GM23338 (cell line): Measurements from ENCODE around the gene TBC1D5. TPM values are rescaled to one million over a fixed set of nuclear protein-coding genes. Genes with fewer than 3 reads are reported as not detected.

Source experiments
- ATAC-seq: fragments of 200-7000 bp; cut with Tn5 transposase; 3 replicates; pipeline ENCODE4 v1.9.1; 2020
- DNase-seq: peaks from one replicate; pipeline ENCODE4 v3.0.0-alpha.2; 2015; ENCODE audit warnings: low spot score
- H2AFZ ChIP-seq: fragments of 200-600 bp; sonication (generic); 2 replicates; pipeline ENCODE4 v1.8.0; 2016; ENCODE audit warnings: antibody characterized with exemption, mild to moderate bottlenecking, moderate library complexity
- H3F3A ChIP-seq: fragments of 200-600 bp; sonication (generic); replicated peaks from 2 replicates; pipeline ENCODE4 v1.8.0; 2017; ENCODE audit warnings: antibody characterized with exemption, mixed run types, low read depth
- H3K27ac ChIP-seq: fragments of 200-600 bp; sonication (generic); 2 replicates; pipeline ENCODE4 v1.6.1; 2016; ENCODE audit warnings: low read depth
- H3K27me3 ChIP-seq: fragments of 200-600 bp; sonication (generic); 2 replicates; pipeline ENCODE4 v1.8.0; 2016; ENCODE audit warnings: mild to moderate bottlenecking, mixed run types, moderate library complexity; ENCODE audit not compliant: insufficient read depth
- H3K36me3 ChIP-seq: fragments of 200-600 bp; sonication (generic); 2 replicates; pipeline ENCODE4 v1.8.0; 2016; ENCODE audit warnings: mild to moderate bottlenecking; ENCODE audit not compliant: insufficient read depth
- H3K4me1 ChIP-seq: fragments of 200-600 bp; sonication (generic); 2 replicates; pipeline ENCODE4 v1.8.0; 2016; ENCODE audit warnings: mild to moderate bottlenecking, moderate library complexity; ENCODE audit not compliant: insufficient read depth
- H3K4me2 ChIP-seq: fragments of 200-600 bp; sonication (generic); 2 replicates; pipeline ENCODE4 v1.7.1; 2017; ENCODE audit warnings: mixed run types
- H3K4me3 ChIP-seq: fragments of 200-600 bp; sonication (generic); 2 replicates; pipeline ENCODE4 v1.6.1; 2016; ENCODE audit warnings: mixed run types
- H3K79me2 ChIP-seq: fragments of 200-600 bp; sonication (generic); replicated peaks from 2 replicates; pipeline ENCODE4 v1.8.0; 2017; ENCODE audit warnings: mild to moderate bottlenecking; ENCODE audit not compliant: insufficient read depth
- H3K9me2 ChIP-seq: fragments of 200-600 bp; sonication (generic); 2 replicates; pipeline ENCODE4 v1.8.0; 2017; ENCODE audit not compliant: insufficient read depth
- H4K20me1 ChIP-seq: fragments of 200-600 bp; sonication (generic); replicated peaks from 2 replicates; pipeline ENCODE4 v1.8.0; 2017; ENCODE audit warnings: mild to moderate bottlenecking; ENCODE audit not compliant: insufficient read depth
- H3K27ac Mint-ChIP-seq: 2 replicates; pipeline ENCODE4 v1.8.0; 2020; ENCODE audit warnings: inconsistent platforms, mild to moderate bottlenecking, moderate library complexity, mixed read lengths
- H3K27me3 Mint-ChIP-seq: 3 replicates; pipeline ENCODE4 v1.8.0; 2022; ENCODE audit warnings: low read depth, mild to moderate bottlenecking, moderate library complexity, mixed read lengths, inconsistent platforms; ENCODE audit not compliant: insufficient read depth, poor library complexity
- H3K36me3 Mint-ChIP-seq: 3 replicates; pipeline ENCODE4 v1.8.0; 2021; ENCODE audit warnings: low read depth, mild to moderate bottlenecking, inconsistent platforms, moderate library complexity, mixed read lengths
- H3K4me1 Mint-ChIP-seq: 3 replicates; pipeline ENCODE4 v1.8.0; 2020; ENCODE audit warnings: mild to moderate bottlenecking, inconsistent platforms, mixed read lengths
- H3K4me3 Mint-ChIP-seq: 3 replicates; pipeline ENCODE4 v1.8.0; 2021; ENCODE audit warnings: moderate library complexity, mild to moderate bottlenecking, inconsistent platforms, mixed read lengths
- H3K9me3 Mint-ChIP-seq: 3 replicates; pipeline ENCODE4 v1.8.0; 2020; ENCODE audit warnings: moderate library complexity, mild to moderate bottlenecking, inconsistent platforms, mixed read lengths
- CREB1 ChIP-seq: fragments of 250-450 bp; sonication (Bioruptor Pico); IDR thresholded peaks from 2 replicates; pipeline ENCODE4 v1.5.0; 2020; ENCODE audit warnings: low read depth, mild to moderate bottlenecking, moderate library complexity
- CTCF ChIP-seq, 2 experiments: fragments of 200-600 bp in 1 of 2; sonication (generic) in 1 of 2; conservative IDR thresholded peaks; 2 replicates each; pipeline versions ENCODE4 v1.5.1 to v1.6.1; 2016 to 2017; ENCODE audit warnings: antibody characterized with exemption in 2 of 2, low read depth in 2 of 2, mild to moderate bottlenecking in 2 of 2, moderate library complexity in 1 of 2
- EZH2 ChIP-seq: fragments of 200-600 bp; sonication (generic); IDR thresholded peaks from one replicate; pipeline ENCODE4 v1.8.0; 2017; ENCODE audit warnings: antibody characterized with exemption, mild to moderate bottlenecking, low read depth; ENCODE audit not compliant: unreplicated experiment
- EZH2phosphoT487 ChIP-seq: fragments of 200-600 bp; sonication (generic); IDR thresholded peaks from one replicate; pipeline ENCODE4 v1.8.1; 2018; ENCODE audit warnings: antibody characterized with exemption; ENCODE audit not compliant: unreplicated experiment
- JUNB ChIP-seq: IDR thresholded peaks from one replicate; pipeline ENCODE4 v1.6.1; 2016; ENCODE audit warnings: antibody characterized with exemption; ENCODE audit not compliant: unreplicated experiment
- NANOG ChIP-seq: IDR thresholded peaks from 2 replicates; pipeline ENCODE4 v1.6.1; 2016; ENCODE audit warnings: antibody characterized with exemption, borderline replicate concordance
- POLR2AphosphoS5 ChIP-seq: IDR thresholded peaks from 2 replicates; pipeline ENCODE4 v1.6.1; 2016; ENCODE audit warnings: antibody characterized with exemption, low read depth
- STAT1 ChIP-seq: IDR thresholded peaks from one replicate; pipeline ENCODE4 v1.6.1; 2016; ENCODE audit warnings: antibody characterized with exemption; ENCODE audit not compliant: unreplicated experiment
- ZNF114 ChIP-seq: fragments of 250-450 bp; sonication (Bioruptor Pico); IDR thresholded peaks from 2 replicates; pipeline ENCODE4 v1.5.0; 2020; ENCODE audit warnings: mild to moderate bottlenecking, moderate library complexity
- ZNF331 ChIP-seq: fragments of 250-450 bp; sonication (Bioruptor Pico); IDR thresholded peaks from 2 replicates; pipeline ENCODE4 v1.5.0; 2020; ENCODE audit warnings: low read depth, mild to moderate bottlenecking, moderate library complexity
- ZNF462 ChIP-seq: fragments of 250-450 bp; sonication (Bioruptor Pico); IDR thresholded peaks from 2 replicates; pipeline ENCODE4 v1.5.0; 2020; ENCODE audit warnings: mild to moderate bottlenecking, moderate library complexity
- polyA plus RNA-seq: library from polyadenylated mRNA; unstranded; fragments of >200 nt; fragmentation: Nextera tagmentation; extraction: Ambion mirVana; gene quantifications from 2 replicates; pipeline ENCODE4 v1.2.1, GENCODE V29; 2016
- total RNA-seq: library from RNA; depleted of rRNA; stranded (reverse); fragments of >200 nt; shearing (Covaris generic); gene quantifications from 2 replicates; pipeline ENCODE4 v1.2.3, GENCODE V29; 2014
- TF ChIP-seq, protein P1 (sequence below): IDR thresholded peaks from 2 replicates; pipeline ENCODE4 v1.6.1; 2016; ENCODE audit warnings: antibody characterized with exemption
- TF ChIP-seq, protein P2 (sequence below): IDR thresholded peaks from one replicate; pipeline ENCODE4 v1.6.1; 2018; ENCODE audit warnings: antibody characterized with exemption; ENCODE audit not compliant: unreplicated experiment

TBC1D5 gene
- total and polyA plus RNA-seq, 2 experiments from 2014 or later = 21.8 to 48.1 TPM

DNA sequence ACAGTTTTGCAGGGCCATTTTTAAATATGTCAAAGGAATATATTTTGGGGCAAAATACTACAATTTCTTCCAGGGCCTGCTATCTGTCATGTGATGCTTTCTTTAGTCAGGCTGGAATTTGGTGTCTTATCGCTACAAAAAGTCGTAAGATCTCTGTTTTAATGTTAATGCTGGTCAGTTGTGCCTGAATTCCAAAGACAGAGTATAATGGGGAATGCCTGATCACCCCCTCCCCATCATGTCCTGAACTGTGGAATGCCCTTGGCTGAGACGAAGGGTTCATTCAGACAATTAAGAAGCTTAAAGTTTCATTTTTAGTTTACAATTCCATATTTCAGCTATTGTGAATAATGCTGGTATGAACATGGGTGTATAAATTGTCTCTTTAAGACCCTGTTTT lies 203.0 kb downstream of the TBC1D5 start (continued):
- TF ChIP-seq NANOG = no peak
- TF ChIP-seq ZNF331 (CRISPR knock-in tag) = no peak
- no peak for TF ChIP-seq JUNB

GRCh38 chr3:17535274-17535673 lies 207.2 kb downstream of the TBC1D5 start:
- Histone ChIP-seq H2AFZ (no peak overlapping the region), H3K27me3 (no peaks in the 10 kb centered on the region), H3K9me2 (no peaks in the 10 kb centered on the region), H3K4me3 (no peak overlapping the region), H3K79me2 (no peaks in the 10 kb centered on the region), H4K20me1 (no peaks in the 10 kb centered on the region), H3K36me3 (no peaks in the 10 kb centered on the region), H3K27ac (no peak overlapping the region), H3K4me1 (peaks cover 18% of the 10 kb centered on the region), H3F3A (no peaks in the 10 kb centered on the region), H3K4me2 (no peak overlapping the region)
- Mint-ChIP-seq H3K27ac (no peak overlapping the region), H3K27me3 (no peaks in the 10 kb centered on the region), H3K9me3 (peaks cover 6% of the 10 kb centered on the region; the same call in 2 of the 3 replicates), H3K4me1 (peaks cover 19% of the 10 kb centered on the region; the same call in 2 of the 3 replicates), H3K4me3 (no peak overlapping the region), H3K36me3 (no peaks in the 10 kb centered on the region; the same call in 2 of the 3 replicates)
- ATAC-seq (no peak), DNase-seq (no peak)
- TF ChIP-seq STAT1 (no peak), CTCF (conservative IDR thresholded peaks at IDR 0.05; ENCODE audit: low read depth in 2 of 2) (no peak), CREB1 (no peak), JUNB (no peak), ZNF462 (no peak), EZH2 (no peak), ZNF114 (CRISPR knock-in tag) (no peak), NANOG (no peak), ZNF331 (CRISPR knock-in tag) (no peak), EZH2phosphoT487 (no peak), POLR2AphosphoS5 (no peak)
- TF ChIP-seq, protein P1, sequence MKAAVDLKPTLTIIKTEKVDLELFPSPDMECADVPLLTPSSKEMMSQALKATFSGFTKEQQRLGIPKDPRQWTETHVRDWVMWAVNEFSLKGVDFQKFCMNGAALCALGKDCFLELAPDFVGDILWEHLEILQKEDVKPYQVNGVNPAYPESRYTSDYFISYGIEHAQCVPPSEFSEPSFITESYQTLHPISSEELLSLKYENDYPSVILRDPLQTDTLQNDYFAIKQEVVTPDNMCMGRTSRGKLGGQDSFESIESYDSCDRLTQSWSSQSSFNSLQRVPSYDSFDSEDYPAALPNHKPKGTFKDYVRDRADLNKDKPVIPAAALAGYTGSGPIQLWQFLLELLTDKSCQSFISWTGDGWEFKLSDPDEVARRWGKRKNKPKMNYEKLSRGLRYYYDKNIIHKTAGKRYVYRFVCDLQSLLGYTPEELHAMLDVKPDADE = no peak
- TF ChIP-seq, protein P2, sequence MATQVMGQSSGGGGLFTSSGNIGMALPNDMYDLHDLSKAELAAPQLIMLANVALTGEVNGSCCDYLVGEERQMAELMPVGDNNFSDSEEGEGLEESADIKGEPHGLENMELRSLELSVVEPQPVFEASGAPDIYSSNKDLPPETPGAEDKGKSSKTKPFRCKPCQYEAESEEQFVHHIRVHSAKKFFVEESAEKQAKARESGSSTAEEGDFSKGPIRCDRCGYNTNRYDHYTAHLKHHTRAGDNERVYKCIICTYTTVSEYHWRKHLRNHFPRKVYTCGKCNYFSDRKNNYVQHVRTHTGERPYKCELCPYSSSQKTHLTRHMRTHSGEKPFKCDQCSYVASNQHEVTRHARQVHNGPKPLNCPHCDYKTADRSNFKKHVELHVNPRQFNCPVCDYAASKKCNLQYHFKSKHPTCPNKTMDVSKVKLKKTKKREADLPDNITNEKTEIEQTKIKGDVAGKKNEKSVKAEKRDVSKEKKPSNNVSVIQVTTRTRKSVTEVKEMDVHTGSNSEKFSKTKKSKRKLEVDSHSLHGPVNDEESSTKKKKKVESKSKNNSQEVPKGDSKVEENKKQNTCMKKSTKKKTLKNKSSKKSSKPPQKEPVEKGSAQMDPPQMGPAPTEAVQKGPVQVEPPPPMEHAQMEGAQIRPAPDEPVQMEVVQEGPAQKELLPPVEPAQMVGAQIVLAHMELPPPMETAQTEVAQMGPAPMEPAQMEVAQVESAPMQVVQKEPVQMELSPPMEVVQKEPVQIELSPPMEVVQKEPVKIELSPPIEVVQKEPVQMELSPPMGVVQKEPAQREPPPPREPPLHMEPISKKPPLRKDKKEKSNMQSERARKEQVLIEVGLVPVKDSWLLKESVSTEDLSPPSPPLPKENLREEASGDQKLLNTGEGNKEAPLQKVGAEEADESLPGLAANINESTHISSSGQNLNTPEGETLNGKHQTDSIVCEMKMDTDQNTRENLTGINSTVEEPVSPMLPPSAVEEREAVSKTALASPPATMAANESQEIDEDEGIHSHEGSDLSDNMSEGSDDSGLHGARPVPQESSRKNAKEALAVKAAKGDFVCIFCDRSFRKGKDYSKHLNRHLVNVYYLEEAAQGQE = no peak
